DND-41 (cell line): ENCODE measurements around the gene PTDSS2.

Source experiments
- ATAC-seq: fragments of 200-7000 bp; cut with Tn5 transposase; 3 replicates; pipeline ENCODE4 v1.9.1; 2021; ENCODE audit warnings: low read depth; ENCODE audit not compliant: insufficient read depth
- DNase-seq: peaks from one replicate; pipeline ENCODE4 v3.0.0-alpha.2; 2020
- H2AFZ ChIP-seq: 2 replicates; pipeline ENCODE4 v1.6.0; 2012; ENCODE audit warnings: low read depth, low read length
- H3K27ac ChIP-seq: 2 replicates; pipeline ENCODE4 v1.5.1; 2012; ENCODE audit warnings: low read length, inconsistent platforms
- H3K27me3 ChIP-seq: fragments of 200-600 bp; sonication (generic); 2 replicates; pipeline ENCODE4 v1.6.0; 2012; ENCODE audit warnings: low read length, mild to moderate bottlenecking, inconsistent platforms; ENCODE audit not compliant: insufficient read depth, poor library complexity
- H3K36me3 ChIP-seq: 2 replicates; pipeline ENCODE4 v1.5.1; 2012; ENCODE audit warnings: low read length, inconsistent platforms; ENCODE audit not compliant: insufficient read depth
- H3K4me1 ChIP-seq: 2 replicates; pipeline ENCODE4 v1.5.1; 2012; ENCODE audit warnings: mild to moderate bottlenecking, low read length; ENCODE audit not compliant: insufficient read depth
- H3K4me2 ChIP-seq: 2 replicates; pipeline ENCODE4 v1.6.0; 2012; ENCODE audit warnings: mild to moderate bottlenecking, moderate library complexity, low read length, inconsistent platforms; ENCODE audit not compliant: insufficient read depth
- H3K4me3 ChIP-seq, 2 experiments: fragments of 200-600 bp in 1 of 2; shearing (Covaris generic) in 1 of 2; 2 replicates each; pipeline ENCODE4 v1.5.1; 2012 to 2016; ENCODE audit warnings: inconsistent platforms in 2 of 2, low read length in 2 of 2, mild to moderate bottlenecking in 2 of 2, low read depth in 1 of 2, moderate library complexity in 1 of 2
- H3K79me2 ChIP-seq: 2 replicates; pipeline ENCODE4 v1.6.0; 2012; ENCODE audit warnings: low read length, inconsistent platforms; ENCODE audit not compliant: insufficient read depth
- H3K9ac ChIP-seq: 2 replicates; pipeline ENCODE4 v1.6.0; 2012; ENCODE audit warnings: low read depth, mild to moderate bottlenecking, inconsistent platforms, low read length, moderate library complexity
- H3K9me3 ChIP-seq: 2 replicates; pipeline ENCODE4 v1.5.1; 2012; ENCODE audit warnings: low read length, moderate library complexity, mild to moderate bottlenecking, inconsistent platforms; ENCODE audit not compliant: insufficient read depth, severe bottlenecking
- H4K20me1 ChIP-seq: 2 replicates; pipeline ENCODE4 v1.6.0; 2012; ENCODE audit warnings: low read length; ENCODE audit not compliant: insufficient read depth
- EZH2 ChIP-seq: IDR thresholded peaks from 3 replicates; pipeline ENCODE4 v1.6.1; 2012; ENCODE audit warnings: borderline replicate concordance, low read depth, mild to moderate bottlenecking, moderate library complexity, low read length, inconsistent platforms; ENCODE audit not compliant: severe bottlenecking
- TF ChIP-seq, protein P1 (sequence below): IDR thresholded peaks from 2 replicates; pipeline ENCODE4 v1.5.1; 2012; ENCODE audit warnings: borderline replicate concordance, low read length, moderate library complexity, mild to moderate bottlenecking; ENCODE audit not compliant: poor library complexity, severe bottlenecking; ENCODE audit errors: extremely low read depth

PTDSS2 gene

GRCh38 chr11:530960-531831 lies 81.1 kb downstream of the PTDSS2 start:
- Histone ChIP-seq H3K4me2 (no peak overlapping the region), H2AFZ (no peak overlapping the region), H3K4me3 (no peak overlapping the region), H3K9ac (no peak overlapping the region), H4K20me1 (peaks cover 36% of the 10 kb centered on the region), H3K27ac (no peak overlapping the region), H3K4me1 (peaks cover 24% of the 10 kb centered on the region), H3K27me3 (no peaks in the 10 kb centered on the region), H3K36me3 (peaks cover 35% of the 10 kb centered on the region), H3K79me2 (peaks cover 18% of the 10 kb centered on the region), H3K9me3 (no peaks in the 10 kb centered on the region)
- DNase-seq (no peak), ATAC-seq (no peak)
- TF ChIP-seq EZH2, result no peak

GRCh38 chr11:531919-532526 lies 81.9 kb downstream of the PTDSS2 start:
- DNase-seq (no peak), ATAC-seq (no peak)
- Histone ChIP-seq H3K79me2 (peaks cover 18% of the 10 kb centered on the region), H2AFZ (no peak overlapping the region), H3K36me3 (peaks cover 35% of the 10 kb centered on the region), H4K20me1 (peaks cover 36% of the 10 kb centered on the region), H3K27me3 (no peaks in the 10 kb centered on the region), H3K27ac (no peak overlapping the region), H3K4me2 (no peak overlapping the region), H3K4me1 (peaks cover 32% of the 10 kb centered on the region), H3K9me3 (no peaks in the 10 kb centered on the region), H3K9ac (no peak overlapping the region), H3K4me3 (no peak overlapping the region)
- TF ChIP-seq EZH2, result no peak
- TF ChIP-seq, protein P1, sequence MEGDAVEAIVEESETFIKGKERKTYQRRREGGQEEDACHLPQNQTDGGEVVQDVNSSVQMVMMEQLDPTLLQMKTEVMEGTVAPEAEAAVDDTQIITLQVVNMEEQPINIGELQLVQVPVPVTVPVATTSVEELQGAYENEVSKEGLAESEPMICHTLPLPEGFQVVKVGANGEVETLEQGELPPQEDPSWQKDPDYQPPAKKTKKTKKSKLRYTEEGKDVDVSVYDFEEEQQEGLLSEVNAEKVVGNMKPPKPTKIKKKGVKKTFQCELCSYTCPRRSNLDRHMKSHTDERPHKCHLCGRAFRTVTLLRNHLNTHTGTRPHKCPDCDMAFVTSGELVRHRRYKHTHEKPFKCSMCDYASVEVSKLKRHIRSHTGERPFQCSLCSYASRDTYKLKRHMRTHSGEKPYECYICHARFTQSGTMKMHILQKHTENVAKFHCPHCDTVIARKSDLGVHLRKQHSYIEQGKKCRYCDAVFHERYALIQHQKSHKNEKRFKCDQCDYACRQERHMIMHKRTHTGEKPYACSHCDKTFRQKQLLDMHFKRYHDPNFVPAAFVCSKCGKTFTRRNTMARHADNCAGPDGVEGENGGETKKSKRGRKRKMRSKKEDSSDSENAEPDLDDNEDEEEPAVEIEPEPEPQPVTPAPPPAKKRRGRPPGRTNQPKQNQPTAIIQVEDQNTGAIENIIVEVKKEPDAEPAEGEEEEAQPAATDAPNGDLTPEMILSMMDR, result no peak

DNA sequence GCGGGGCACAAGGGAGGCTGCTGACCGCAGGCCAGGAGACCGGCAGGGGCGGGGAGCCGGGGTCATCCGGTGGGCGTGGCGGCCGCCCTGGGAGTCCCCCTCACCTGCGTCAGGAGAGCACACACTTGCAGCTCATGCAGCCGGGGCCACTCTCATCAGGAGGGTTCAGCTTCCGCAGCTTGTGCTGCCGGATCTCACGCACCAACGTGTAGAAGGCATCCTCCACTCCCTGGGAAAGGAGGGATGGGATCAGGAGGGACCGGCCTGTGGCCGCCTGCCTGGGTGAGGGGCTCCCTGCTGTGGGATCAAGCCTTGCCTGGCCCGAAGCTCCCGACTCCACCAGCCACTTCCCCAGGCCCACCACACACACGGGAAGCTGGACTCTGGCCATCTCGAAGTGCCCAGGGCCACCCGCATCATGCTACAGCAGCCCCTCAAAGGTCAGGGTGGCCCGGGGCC lies 82.5 kb downstream of the PTDSS2 start:
- peaks cover 36% of the 10 kb centered on the region for H4K20me1 ChIP-seq
- no peaks in the 10 kb centered on the region for H3K27me3 ChIP-seq
- H3K27ac ChIP-seq, result no peak overlapping the region
- ATAC-seq, result no peak
- TF ChIP-seq, protein P1, result no peak
- TF ChIP-seq EZH2, result no peak
- H3K4me1 ChIP-seq, result peaks cover 37% of the 10 kb centered on the region
- H3K9me3 ChIP-seq, result no peaks in the 10 kb centered on the region
- H3K36me3 ChIP-seq, result peaks cover 35% of the 10 kb centered on the region
- H3K79me2 ChIP-seq, result peaks cover 18% of the 10 kb centered on the region
- H3K9ac ChIP-seq, result no peak overlapping the region
- no peak overlapping the region for H3K4me2 ChIP-seq
- no peak overlapping the region for H2AFZ ChIP-seq
- no peak overlapping the region for H3K4me3 ChIP-seq
- DNase-seq, result no peak
